ENCODE results near the gene KRTDAP.

The KRTDAP gene

DNA sequence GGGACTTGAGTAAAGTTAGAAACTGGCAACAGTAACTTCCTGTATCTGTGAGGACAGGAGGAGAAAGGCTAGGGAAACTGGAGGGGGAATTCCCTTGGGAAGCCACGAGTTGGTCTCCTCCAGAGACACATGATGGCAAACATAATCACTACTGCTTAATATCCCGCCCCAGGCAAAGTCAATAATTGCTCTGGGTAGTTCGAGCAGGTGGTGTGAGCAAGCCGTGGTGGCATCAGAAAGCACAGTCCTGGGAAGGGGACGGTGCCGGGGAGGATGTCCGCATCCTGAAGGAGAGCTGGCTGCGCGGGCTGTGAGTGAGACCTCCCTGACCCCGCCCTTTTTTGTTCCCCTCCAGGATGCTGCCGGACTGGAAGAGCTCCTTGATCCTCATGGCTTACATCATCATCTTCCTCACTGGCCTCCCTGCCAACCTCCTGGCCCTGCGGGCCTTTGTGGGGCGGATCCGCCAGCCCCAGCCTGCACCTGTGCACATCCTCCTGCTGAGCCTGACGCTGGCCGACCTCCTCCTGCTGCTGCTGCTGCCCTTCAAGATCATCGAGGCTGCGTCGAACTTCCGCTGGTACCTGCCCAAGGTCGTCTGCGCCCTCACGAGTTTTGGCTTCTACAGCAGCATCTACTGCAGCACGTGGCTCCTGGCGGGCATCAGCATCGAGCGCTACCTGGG, 40.8 kb downstream of the KRTDAP start:
- no peak for FAIRE-seq

- no peak for FAIRE-seq
Measured at GRCh38 chr19:35447606-35448469, 42.4 kb downstream of the KRTDAP start, which contains the start of gene FFAR2. Gene FFAR2 (plus strand): TSS chr19:35448257. CDS start chr19:35449715, 1,458 bp downstream.

- FAIRE-seq: no peak
Measured at GRCh38 chr19:35445826-35446593, 44.3 kb downstream of the KRTDAP start.

GRCh38 chr19:35444735-35445134, 45.5 kb downstream of the KRTDAP start:
- FAIRE-seq: no peak

GRCh38 chr19:35442091-35442490, 48.2 kb downstream of the KRTDAP start:
- FAIRE-seq: no peak

- no peak for FAIRE-seq
Measured at GRCh38 chr19:35439921-35440320, 50.3 kb downstream of the KRTDAP start.

- FAIRE-seq: no peak
Measured at GRCh38 chr19:35438527-35438926, 51.7 kb downstream of the KRTDAP start.

- FAIRE-seq: no peak
Measured at GRCh38 chr19:35438096-35438495, 52.2 kb downstream of the KRTDAP start.

DNA sequence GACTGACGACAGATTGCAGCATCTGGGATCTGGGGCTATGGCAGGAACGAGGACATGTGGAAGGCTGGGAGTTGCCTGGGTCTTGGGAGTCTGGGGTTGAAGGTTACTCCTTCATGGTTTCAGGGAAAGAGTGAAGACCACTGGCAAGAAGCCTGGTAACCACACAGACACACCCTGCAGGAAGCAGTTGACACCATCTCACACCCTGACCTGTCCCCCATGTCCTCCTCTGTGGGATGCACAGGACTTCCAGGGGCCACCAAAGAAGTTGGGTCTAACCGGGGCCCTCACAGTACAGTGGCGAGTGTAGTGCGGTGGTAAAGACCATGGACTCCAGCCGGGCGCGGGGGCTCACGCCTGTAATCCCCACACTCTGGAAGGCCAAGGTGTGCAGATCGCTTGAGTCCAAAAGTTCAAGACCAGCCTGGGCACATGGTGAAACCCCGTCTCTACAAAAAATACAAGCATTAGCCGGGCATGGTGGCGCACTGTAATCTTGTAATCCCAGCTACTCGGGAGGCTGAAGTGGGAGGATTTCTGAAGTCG, 52.8 kb downstream of the KRTDAP start:
- no peak for FAIRE-seq

All from G401.6 (cell line).